CD4-positive, alpha-beta memory T cell (primary cell): ENCODE results near the gene ARL11. TPM values are rescaled to one million over a fixed set of nuclear protein-coding genes. Genes with fewer than 3 reads are reported as not detected.

Source experiments
- polyA plus RNA-seq, 2 donors: library from polyadenylated mRNA; unstranded; fragments of 300-500 nt; fragmentation: Illumina TruSeq; gene quantifications; one replicate each; pipeline ENCODE4 v1.2.3, GENCODE V29; 2021
- total RNA-seq, 2 experiments: library from RNA; stranded (reverse); gene quantifications; one replicate each; pipeline ENCODE4 v1.2.3, GENCODE V29; 2021

ARL11 gene
- total and polyA plus RNA-seq, 4 experiments from 2014 or later, result 0.15 to 0.55 (median 0.41) TPM

Other genes starting within 250 kb of the ARL11 start
- 1 to 10 TPM; 5.7 to 7.7 TPM for gene CAB39L, start 184.4 kb upstream of the ARL11 start, total RNA-seq
- 1 to 10 TPM; 4.1 to 6.5 TPM for gene CAB39L, start 184.4 kb upstream of the ARL11 start, polyA plus RNA-seq
- 10 to 100 TPM; 27.6 to 28.2 TPM for gene SETDB2, start 184.2 kb upstream of the ARL11 start, total RNA-seq
- gene SETDB2, start 184.2 kb upstream of the ARL11 start, polyA plus RNA-seq, result 10 to 100 TPM; 11.0 to 15.5 TPM
- 100 to 1,000 TPM; 138 to 139 TPM for gene PHF11, start 132.6 kb upstream of the ARL11 start, total RNA-seq
- gene PHF11, start 132.6 kb upstream of the ARL11 start, polyA plus RNA-seq, result 10 to 100 TPM; 90.4 to 97.3 TPM
- gene RCBTB1, start 42.9 kb upstream of the ARL11 start, total RNA-seq, result 10 to 100 TPM; 20.7 to 21.3 TPM
- gene RCBTB1, start 42.9 kb upstream of the ARL11 start, polyA plus RNA-seq, result 10 to 100 TPM; 11.2 to 14.0 TPM
- gene EBPL, start 63.0 kb downstream of the ARL11 start, total RNA-seq, result 10 to 100 TPM; 15.1 to 15.3 TPM
- gene EBPL, start 63.0 kb downstream of the ARL11 start, polyA plus RNA-seq, result 10 to 100 TPM; 53.6 to 61.6 TPM
- 10 to 100 TPM; 21.1 to 22.4 TPM for gene KPNA3, start 164.2 kb downstream of the ARL11 start, total RNA-seq
- gene KPNA3, start 164.2 kb downstream of the ARL11 start, polyA plus RNA-seq, result 10 to 100 TPM; 22.1 to 25.2 TPM